ENCODE data around the gene SEMA6B. TPM values are rescaled to one million over a fixed set of nuclear protein-coding genes. Genes with fewer than 3 reads are reported as not detected.

SEMA6B gene
- total and polyA plus RNA-seq, 2 of the 4 experiments (the other 2 are of a cell fraction), result 0.18 to 0.72 TPM

DNA sequence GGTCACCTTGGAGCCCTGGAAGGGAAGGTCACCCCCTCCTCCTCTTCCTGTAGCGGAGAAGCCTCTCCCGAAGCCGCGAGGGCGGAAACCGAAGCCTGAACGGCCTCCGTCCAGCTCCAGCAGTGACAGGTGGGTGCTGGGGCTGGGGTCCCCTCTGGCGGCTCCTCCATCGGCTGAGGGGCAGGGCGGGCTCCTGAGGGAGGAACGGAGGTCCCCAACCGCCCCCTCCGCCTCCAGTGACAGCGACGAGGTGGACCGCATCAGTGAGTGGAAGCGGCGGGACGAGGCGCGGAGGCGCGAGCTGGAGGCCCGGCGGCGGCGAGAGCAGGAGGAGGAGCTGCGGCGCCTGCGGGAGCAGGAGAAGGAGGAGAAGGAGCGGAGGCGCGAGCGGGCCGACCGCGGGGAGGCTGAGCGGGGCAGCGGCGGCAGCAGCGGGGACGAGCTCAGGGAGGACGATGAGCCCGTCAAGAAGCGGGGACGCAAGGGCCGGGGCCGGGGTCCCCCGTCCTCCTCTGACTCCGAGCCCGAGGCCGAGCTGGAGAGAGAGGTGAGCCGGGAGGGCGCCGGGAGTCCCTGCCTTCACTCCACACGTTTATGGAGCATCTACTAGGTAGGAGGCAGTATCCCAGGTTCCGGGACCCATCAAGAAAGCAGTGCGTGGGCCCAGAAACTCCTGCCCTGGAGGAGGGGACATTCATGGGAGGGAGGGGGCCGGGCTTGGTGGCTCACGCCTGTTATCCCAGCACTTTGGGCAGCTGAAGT is 65.4 kb downstream of the SEMA6B start:
- H4K5ac ChIP-seq (ENCODE audit: low read depth, low read length), result no peak overlapping the region
- no peak for TF ChIP-seq SMC3 (IDR thresholded peaks at IDR 0.05; ENCODE audit: low read depth, low read length)
- TF ChIP-seq NFE2L2 (IDR thresholded peaks at IDR 0.05; ENCODE audit: low read depth, low read length), result no peak
- no peak for TF ChIP-seq CHD1 (IDR thresholded peaks at IDR 0.05; ENCODE audit: low read depth, low read length)
- no peak for TF ChIP-seq CEBPB (IDR thresholded peaks at IDR 0.05; ENCODE audit: low read depth, low read length)
- no peak for TF ChIP-seq MAZ (IDR thresholded peaks at IDR 0.05; ENCODE audit: borderline replicate concordance, low read depth, low read length)
- TF ChIP-seq RCOR1 (IDR thresholded peaks at IDR 0.05; ENCODE audit: insufficient replicate concordance, low read length), result no peak
- TF ChIP-seq MAFK (IDR thresholded peaks at IDR 0.05; ENCODE audit: low read depth, low read length), result no peak
- ChIA-PET POLR2A (ENCODE audit: unreplicated experiment) (no interaction called here), CTCF (no interaction called here)
- H2AK5ac ChIP-seq (ENCODE audit: low read depth, low read length), result no peak overlapping the region
- dilution Hi-C loops (cut with HindIII; ENCODE audit: low sequenced_read_pairs, unreplicated experiment), result no loop called here
- H3K4me2 ChIP-seq (ENCODE audit: low read depth, low read length), result no peak overlapping the region
- H3K9me1 ChIP-seq (ENCODE audit: insufficient read depth, low read length), result peaks cover 13% of the 10 kb centered on the region
- H3K27me3 ChIP-seq (ENCODE audit: control insufficient read depth, insufficient read depth, low read length), result no peaks in the 10 kb centered on the region
- peaks cover 7 to 21% of the 10 kb centered on the region in 2 experiments for H3K79me1 ChIP-seq (ENCODE audit: low read depth in 1 of 2, low read length in 2 of 2)
- no peaks in the 10 kb centered on the region for H3K4me1 ChIP-seq (ENCODE audit: control insufficient read depth, insufficient read depth, low read length)
- H2BK15ac ChIP-seq (ENCODE audit: low read depth, low read length), result no peak overlapping the region
- ATAC-seq (ENCODE audit: low read depth) (no peak), DNase-seq (no peak)
- in situ Hi-C loops (cut with MboI; ENCODE audit: low sequenced_read_pairs), result no loop called here
- H3K23ac ChIP-seq (ENCODE audit: low read depth, low read length), result no peak overlapping the region
- no peak overlapping the region for H3K18ac ChIP-seq (ENCODE audit: low read depth, low read length)
- peaks cover 14% of the 10 kb centered on the region; the same call in 1 of the 2 replicates for H4K20me1 ChIP-seq (ENCODE audit: insufficient read depth, low read length)
- H3K9ac ChIP-seq (ENCODE audit: low read depth, low read length), result no peak overlapping the region
- no peak overlapping the region for H3K14ac ChIP-seq (replicated peaks; ENCODE audit: low read depth, low read length)
- no peak overlapping the region for H2AK9ac ChIP-seq (replicated peaks; ENCODE audit: low read depth, low read length, poor library complexity)
- H3K27ac ChIP-seq (ENCODE audit: insufficient read depth, low read length), result no peak overlapping the region
- no peak overlapping the region for H4K8ac ChIP-seq (ENCODE audit: low read depth in 2 of 2, low read length in 2 of 2)
- H3K56ac ChIP-seq (ENCODE audit: extremely low read depth, insufficient read depth, low read length), result no peak overlapping the region
- no peak overlapping the region for H4K91ac ChIP-seq (ENCODE audit: insufficient read depth, low read depth, low read length)
- H3K4ac ChIP-seq (ENCODE audit: low read depth, low read length), result no peak overlapping the region
- H2BK120ac ChIP-seq (ENCODE audit: low read depth, low read length), result no peak overlapping the region
- intact Hi-C loops (cut with micrococcal nuclease), result no loop called here
- no peak overlapping the region for H2AFZ ChIP-seq (replicated peaks; ENCODE audit: low read length, poor library complexity)
- no peak overlapping the region for H2BK5ac ChIP-seq (ENCODE audit: low read depth, low read length, poor library complexity, severe bottlenecking)
- 95% methylated on average over 21 of the region's 61 CpGs; no CpG with 5 or more reads in 1 of the 2 experiments for WGBS, 2 experiments (ENCODE audit: extremely low coverage in 2 of 2, insufficient read length in 1 of 2)
- no peak overlapping the region for H2BK20ac ChIP-seq (ENCODE audit: low read depth, low read length)
- peaks cover 74% of the 10 kb centered on the region for H3K36me3 ChIP-seq (ENCODE audit: control insufficient read depth, insufficient read depth, low read length)
- no peaks in the 10 kb centered on the region for H3K9me3 ChIP-seq (ENCODE audit: control insufficient read depth, insufficient read depth, low read length)
- BruUV-seq (replicated peaks), result no TSS peak
- H3K4me3 ChIP-seq (ENCODE audit: insufficient read depth, low read depth, low read length), result no peak overlapping the region
